Dedifferentiated amniotic fluid mesenchymal stem cell (primary cell): ENCODE measurements around the gene CEP170B.

Experiments
- DNase-seq: peaks from one replicate; pipeline ENCODE4 v3.0.0-alpha.2; 2016; ENCODE audit errors: extremely low spot score

Gene CEP170B

DNA sequence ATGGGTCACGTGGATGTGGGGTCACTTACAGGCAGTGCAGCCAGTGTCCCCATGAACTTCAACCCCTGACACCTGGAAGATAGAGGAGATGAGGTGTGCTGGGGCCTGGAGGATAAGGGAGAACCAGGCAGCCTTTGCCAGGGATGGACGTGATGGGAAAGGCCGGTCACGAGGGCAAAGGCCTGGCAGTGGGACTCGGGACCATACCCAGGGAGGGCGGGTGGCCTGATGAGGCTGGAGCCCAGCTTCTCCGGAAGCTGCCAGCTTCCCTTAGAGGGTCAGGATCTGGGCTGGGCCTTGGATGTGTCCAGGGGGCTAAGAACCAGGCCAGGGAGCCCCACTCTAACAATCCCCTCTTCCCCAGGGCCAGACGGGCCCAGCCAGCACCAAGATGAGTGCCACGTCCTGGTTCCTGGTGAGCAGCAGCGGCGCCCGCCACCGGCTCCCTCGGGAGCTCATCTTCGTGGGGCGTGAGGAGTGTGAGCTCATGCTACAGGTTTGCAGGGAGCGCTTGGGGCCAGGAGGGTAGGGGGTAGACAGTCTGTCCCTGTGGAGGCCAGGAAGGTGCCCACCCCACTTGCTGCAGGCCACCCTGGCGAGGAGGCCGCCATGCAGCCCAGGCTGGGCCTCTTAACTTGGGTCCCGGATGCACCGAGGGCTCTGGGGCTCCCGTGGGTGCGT lies 3.1 kb downstream of the CEP170B start:
- no peak for DNase-seq

GRCh38 chr14:104868811-104869572 lies 3.9 kb downstream of the CEP170B start:
- DNase-seq: no peak

DNA sequence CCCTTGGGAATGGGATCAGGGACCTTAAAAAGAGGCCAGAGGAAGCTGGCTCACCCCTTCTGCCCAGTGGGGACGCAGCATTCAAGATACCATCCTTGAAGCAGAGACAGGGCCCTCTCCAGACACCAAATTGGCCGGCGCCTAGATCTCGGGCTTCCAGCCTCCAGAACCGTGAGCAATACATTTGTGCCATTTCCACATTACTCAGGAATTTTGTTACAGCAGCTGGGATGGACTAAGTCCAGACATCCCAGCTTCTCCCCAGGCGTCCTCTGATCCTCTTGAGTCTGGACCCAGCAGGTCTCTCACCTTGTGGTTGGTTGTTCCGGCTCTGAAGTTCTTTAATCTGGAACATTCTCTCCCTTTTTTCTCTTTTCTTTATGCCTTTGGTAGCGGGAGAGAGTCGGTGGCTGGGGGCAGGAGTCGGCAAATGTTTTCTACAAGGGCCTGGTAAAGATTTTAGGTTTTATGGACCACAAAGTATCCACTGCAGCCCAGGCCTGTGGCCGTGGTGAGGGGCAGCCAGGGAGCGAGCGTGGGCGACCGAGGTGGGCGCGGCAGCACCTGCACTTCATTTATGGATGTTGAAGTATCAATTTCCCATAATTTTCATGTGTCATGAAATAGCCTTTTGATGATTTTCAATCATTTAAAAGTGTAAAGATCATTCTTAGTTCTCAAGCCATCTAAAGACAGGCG lies 4.8 kb downstream of the CEP170B start:
- no peak for DNase-seq

- no peak for DNase-seq
Observed at GRCh38 chr14:104870368-104871144, 5.5 kb downstream of the CEP170B start.

- DNase-seq: no peak
Observed at GRCh38 chr14:104871145-104871655, 6.1 kb downstream of the CEP170B start.

DNA sequence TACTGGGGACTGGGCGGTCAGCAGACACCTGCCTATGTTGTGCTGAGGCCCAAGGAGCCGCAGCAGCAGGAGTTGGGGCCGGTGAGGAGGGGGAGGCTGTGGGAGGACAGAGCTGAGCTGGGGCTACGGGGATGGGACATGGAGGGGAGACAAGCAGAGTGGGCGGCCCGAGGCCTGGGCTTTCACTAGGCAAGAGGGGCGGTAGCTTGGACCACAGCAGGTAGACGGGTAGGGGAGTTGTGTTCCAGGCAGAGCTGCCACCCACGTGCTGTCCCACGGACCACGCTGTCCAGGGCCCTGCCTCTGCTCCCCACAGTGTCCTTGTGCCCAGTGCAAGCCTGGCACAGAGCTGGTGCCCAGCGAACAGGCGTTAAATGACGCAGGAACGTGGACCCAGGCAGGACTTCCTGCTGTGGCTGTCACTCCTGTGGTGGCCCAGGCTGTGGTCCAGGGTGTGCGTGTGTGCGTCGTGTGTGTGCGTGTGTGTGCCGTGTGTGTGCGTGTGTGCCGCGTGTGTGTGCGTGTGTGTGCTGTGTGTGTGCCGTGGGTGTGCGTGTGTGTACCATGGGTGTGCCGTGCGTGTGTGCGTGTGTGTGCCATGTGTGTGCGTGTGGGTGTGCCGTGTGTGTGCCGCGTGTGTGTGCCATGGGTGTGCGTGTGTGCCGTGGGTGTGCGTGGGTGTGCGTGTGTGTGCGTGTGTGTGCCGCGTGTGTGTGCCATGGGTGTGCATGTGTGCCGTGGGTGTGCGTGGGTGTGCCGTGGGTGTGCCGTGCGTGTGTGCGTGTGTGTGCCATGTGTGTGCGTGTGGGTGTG lies 6.8 kb downstream of the CEP170B start:
- no peak for DNase-seq

DNA sequence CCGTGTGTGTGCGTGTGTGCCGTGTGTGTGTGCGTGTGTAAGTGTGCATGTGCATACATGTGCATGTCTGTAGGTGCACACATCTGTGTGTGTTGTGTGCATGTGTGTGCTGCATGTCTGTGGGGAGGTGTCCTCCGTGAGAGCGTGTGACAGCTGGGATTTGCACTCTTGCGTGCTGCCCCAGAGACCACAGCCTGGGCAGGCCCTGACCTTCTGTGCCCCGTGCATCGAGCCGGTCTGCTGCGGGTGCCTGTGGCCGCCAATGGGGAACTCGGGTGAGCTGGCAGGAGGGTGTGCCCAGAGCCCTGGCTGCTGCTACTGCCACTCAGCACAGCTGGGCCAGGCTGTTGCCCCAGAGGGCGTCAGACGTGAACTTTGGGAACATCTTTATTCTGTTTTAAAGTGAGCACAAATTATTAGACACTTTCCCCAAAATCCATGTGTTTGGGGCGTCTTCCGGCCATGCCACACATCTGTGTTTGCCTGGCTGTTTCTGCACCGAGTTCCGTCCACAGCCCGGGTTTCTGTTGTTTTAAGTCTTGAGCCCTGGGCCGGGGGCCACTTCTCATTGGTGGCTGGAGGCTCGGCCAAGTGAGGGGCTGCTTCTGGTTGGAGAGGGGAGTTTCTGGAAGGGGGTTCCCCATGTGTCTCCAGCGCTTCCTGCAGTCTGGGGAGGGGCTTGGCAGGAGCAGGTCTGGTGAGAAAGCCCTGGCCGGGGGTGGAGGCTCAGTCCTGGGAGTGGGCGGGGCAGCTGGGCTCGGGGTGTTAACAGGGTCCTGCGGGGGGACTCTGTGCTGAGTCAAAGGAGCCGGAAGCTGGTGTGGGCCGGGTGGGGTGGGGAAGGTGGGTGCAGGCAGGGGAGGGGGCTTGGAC lies 7.6 kb downstream of the CEP170B start:
- no peak for DNase-seq

- DNase-seq: no peak
Observed at GRCh38 chr14:104873380-104874055, 8.4 kb downstream of the CEP170B start.

DNA sequence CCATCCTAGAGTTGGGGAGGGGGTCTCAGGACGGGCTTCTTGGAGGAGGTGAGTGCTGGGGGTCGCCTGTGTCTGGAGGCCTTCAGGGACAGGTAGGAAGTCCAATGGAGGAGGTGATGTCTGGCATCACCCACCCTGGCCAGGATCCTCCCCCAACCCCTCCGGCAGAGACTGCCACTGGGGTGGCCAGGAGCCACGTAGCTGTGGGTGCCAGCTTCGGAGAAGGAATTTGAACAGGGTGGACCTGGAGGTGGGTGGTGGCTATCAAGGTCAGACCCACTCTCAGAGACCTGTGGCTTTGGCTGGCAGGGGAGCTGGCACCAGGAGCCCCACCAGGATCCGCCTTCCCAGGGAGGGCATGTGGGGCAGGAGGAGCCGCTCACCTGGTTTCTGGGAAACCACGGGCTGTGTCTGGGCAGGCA lies 9.1 kb downstream of the CEP170B start:
- DNase-seq: no peak

DNA sequence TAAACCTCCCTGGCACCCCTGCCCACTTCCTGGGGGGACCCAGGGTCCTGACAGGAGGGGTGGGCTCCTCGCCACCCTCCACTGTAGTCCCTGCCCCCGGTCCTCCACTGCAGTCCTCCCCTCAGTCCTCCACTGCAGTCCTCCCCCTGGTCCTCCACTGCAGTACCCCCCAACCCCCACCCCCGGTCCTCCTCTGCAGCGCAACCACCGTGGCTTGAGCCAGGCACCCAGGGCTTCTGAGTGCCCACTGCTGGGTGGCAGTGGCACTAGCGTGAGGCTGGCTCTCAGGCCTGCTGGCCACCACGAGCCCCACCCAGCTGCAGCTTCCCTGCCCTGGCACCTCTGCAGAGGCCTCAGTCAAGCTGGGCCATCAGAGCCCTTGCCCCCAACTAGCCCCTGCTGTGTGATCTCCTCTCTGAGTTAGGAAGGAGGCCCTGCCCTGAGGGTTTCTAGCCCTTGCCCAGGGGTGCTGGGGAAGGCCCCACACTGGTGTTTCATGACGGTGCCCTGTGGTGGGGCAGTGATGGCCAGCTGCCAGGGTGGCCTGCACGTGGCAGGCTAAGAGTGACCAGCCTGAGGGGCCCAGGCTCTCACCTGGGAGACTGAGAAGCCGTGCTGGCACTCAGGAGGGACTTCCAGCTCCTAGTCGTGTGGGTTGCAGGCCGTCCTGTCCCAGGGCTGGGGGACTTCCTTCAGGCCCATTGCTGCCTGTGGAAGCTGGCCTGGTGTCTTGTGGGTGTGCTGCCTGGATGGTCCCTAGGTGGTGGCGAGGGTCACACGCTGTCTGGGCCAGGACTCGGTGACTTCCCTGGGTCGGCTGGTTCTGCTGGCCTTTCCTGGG lies 9.7 kb downstream of the CEP170B start:
- DNase-seq: no peak

GRCh38 chr14:104875412-104875751 lies 10.3 kb downstream of the CEP170B start:
- DNase-seq: no peak

DNA sequence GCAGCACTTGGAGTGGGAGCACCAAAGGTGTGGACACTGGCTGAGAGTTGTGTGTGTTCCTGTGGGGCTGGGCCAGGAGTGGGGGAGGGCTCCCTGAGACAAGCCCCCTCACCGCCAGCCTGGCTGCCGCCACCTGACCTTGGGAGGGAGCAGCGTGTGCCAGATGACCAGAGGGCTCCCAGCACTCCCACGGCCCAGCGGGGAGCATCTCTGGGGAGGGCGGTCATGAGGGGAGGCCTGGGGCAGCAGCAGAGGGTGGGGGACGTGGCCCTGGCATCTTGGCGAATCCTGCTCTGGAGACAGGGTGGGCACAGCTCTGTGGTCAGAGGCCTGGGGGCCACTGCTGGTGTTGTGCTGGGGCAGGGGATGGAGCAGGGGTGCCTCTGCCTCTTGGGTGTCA lies 10.7 kb downstream of the CEP170B start:
- no peak for DNase-seq

DNA sequence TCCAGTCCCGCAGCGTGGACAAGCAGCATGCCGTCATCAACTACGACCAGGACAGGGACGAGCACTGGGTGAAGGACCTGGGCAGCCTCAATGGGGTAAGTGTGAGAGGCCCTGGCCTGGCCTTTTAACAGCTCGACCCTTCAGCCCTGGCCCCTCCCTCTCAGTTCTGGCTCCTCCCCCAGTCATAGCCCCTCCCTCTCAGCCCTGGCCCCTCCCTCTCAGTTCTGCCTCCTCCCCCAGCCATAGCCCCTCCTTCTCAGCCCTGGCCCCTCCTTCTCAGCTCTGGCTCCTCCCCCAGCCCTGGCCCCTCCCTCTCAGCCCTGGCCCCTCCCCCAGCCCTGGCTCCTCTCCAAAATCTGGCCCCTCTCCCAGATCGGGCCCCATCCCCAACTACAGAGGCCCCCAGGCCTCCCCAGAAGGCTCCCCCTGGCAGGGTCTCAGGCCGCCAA lies 11.2 kb downstream of the CEP170B start:
- no peak for DNase-seq

- DNase-seq: no peak
Observed at GRCh38 chr14:104877066-104877805, 12.2 kb downstream of the CEP170B start.

DNA sequence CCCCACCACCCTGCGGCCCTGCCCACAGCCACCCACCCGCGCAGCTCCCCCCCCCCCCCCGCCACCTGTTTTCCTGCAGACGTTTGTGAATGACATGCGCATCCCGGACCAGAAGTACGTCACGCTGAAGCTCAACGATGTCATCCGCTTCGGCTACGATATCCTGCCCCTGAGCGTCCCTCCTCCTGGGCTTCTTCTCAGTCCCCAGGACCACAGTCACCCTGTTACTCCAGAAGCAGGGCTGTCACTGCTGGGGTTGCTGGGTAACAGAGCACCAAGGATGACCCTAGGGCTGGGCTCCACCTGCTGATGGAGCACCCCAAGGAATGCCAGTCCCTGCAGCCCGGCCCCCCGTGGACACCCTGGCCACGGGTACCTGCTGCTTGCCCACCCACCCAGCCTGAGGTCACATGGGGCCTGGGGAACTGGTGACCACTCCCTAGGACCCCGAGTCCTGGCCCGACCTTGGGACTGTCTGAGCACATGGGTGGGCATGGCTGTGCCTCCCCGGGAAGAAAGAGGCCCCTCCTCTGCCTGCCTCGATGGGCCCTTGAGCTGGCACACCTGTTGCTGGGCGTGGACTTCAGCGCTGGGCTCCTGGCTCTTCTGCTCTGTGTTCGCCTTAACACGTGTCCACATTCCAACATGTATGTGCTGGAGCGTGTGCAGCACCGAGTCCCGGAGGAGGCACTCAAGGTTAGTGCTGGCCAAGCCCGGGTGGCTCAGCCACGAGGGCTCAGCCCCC lies 12.9 kb downstream of the CEP170B start:
- DNase-seq: no peak

DNA sequence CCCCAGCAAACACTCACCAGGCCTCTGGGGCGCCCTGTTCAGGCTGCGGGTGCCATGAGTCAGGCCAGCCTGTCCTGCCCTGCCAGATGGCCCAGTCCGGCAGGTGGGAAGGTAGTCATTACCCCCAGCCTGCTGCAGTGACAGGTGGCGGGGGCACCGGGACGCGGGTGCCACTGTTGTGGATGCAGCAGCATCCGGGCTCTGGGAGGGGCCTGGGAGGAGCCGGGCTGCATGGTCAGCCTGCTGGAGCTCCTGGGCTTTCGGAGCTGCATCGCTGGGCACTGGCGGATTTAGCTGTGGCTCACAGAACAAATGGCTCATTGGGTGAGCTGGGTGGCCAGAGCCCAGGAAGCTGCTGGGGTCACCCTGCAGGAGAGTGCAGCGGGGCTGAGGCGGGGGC lies 13.5 kb downstream of the CEP170B start:
- DNase-seq: no peak
